ENCODE data around the gene TSSC4.

TSSC4 gene

DNA sequence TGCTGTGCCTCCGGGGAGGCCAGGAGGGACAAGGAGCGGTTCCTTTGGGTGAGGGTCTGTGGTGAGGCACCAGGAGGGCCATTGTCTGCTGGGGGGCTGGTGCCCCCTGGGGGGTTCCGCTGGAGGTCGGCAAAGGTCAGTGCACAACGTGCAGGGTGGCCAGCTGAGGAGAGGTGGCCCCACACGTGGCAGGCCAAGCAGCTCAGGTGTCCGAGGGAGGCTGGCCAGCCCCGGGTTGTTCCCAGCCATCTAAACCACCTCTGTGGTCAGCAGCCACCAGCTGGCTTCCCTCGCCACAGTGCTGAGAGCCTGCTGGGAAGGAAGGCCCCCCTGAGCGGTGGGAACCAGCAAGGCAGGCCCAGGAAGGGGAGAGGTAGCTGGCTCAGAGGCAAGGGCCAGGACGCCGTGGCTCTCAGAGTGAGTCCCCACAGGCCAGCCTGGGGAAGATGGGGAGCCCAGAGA is 4.2 kb downstream of the TSSC4 start:
- TF ChIP-seq SIN3A (IDR thresholded peaks at IDR 0.05; ENCODE audit: borderline replicate concordance, insufficient read depth, low read length) (no peak), FOXP2 (optimal IDR thresholded peaks at IDR 0.05; ENCODE audit: borderline replicate concordance, extremely low read depth, extremely low read length, insufficient read depth) (no peak), POLR2AphosphoS5 (IDR thresholded peaks at IDR 0.05; ENCODE audit: low read depth, low read length) (no peak), TAF1 (IDR thresholded peaks at IDR 0.05; ENCODE audit: borderline replicate concordance, insufficient read depth, low read length) (no peak)
- TF ChIP-seq, protein P1, sequence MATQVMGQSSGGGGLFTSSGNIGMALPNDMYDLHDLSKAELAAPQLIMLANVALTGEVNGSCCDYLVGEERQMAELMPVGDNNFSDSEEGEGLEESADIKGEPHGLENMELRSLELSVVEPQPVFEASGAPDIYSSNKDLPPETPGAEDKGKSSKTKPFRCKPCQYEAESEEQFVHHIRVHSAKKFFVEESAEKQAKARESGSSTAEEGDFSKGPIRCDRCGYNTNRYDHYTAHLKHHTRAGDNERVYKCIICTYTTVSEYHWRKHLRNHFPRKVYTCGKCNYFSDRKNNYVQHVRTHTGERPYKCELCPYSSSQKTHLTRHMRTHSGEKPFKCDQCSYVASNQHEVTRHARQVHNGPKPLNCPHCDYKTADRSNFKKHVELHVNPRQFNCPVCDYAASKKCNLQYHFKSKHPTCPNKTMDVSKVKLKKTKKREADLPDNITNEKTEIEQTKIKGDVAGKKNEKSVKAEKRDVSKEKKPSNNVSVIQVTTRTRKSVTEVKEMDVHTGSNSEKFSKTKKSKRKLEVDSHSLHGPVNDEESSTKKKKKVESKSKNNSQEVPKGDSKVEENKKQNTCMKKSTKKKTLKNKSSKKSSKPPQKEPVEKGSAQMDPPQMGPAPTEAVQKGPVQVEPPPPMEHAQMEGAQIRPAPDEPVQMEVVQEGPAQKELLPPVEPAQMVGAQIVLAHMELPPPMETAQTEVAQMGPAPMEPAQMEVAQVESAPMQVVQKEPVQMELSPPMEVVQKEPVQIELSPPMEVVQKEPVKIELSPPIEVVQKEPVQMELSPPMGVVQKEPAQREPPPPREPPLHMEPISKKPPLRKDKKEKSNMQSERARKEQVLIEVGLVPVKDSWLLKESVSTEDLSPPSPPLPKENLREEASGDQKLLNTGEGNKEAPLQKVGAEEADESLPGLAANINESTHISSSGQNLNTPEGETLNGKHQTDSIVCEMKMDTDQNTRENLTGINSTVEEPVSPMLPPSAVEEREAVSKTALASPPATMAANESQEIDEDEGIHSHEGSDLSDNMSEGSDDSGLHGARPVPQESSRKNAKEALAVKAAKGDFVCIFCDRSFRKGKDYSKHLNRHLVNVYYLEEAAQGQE (IDR thresholded peaks at IDR 0.05; ENCODE audit: insufficient read depth in 1 of 2, low read depth in 2 of 2, low read length in 2 of 2), result no peak

DNA sequence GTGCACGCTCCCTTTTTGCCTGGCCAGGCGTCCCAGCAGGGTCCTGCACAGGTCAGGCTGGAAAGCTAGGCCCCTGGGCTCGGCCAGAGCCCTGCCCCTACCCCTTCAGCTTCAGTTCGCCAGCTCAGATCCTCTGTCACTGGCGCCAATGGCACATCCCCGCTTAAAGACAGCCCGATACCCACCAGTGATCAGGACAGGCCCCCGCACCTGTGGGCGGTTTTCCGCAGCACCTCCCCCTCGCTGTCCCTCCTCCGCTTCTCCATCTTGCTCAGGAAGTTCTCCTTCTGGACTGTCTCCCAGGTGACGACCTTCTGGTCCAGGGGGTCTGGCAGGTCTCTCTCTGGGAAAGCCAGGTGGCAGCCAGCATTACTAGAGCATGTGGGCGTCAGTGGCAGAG is 5.9 kb downstream of the TSSC4 start:
- TF ChIP-seq FOXP2 (optimal IDR thresholded peaks at IDR 0.05; ENCODE audit: borderline replicate concordance, extremely low read depth, extremely low read length, insufficient read depth) (no peak), POLR2AphosphoS5 (IDR thresholded peaks at IDR 0.05; ENCODE audit: low read depth, low read length) (no peak), TAF1 (IDR thresholded peaks at IDR 0.05; ENCODE audit: borderline replicate concordance, insufficient read depth, low read length) (no peak), SIN3A (IDR thresholded peaks at IDR 0.05; ENCODE audit: borderline replicate concordance, insufficient read depth, low read length) (no peak)
- TF ChIP-seq, protein P1 (IDR thresholded peaks at IDR 0.05; ENCODE audit: insufficient read depth in 1 of 2, low read depth in 2 of 2, low read length in 2 of 2), result no peak

DNA sequence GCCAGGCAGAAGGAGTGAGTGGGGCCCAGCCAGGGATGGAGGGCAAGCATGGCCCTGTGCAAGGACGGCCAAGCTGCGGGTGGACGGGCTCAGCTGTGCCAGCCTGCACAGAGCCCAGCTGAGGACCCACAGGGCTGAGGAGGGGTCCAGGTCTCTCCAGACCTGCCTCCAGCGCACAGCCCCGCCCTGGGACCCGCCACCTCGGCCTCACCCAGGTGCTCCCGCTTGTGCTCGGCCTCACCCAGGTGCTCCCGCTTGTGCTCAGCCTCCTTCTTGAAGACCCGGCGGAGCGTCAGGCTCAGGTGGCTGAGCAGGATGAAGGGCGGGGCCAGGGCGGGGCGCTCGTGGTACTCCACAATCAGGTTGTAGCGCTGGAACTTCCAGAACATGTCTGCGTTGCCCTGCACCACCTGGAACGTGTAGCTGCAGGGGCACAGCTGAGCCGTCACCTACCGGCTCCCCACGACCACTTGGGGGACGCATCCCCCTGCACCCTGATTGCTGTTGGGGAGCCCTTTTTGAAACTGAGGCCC is 6.4 kb downstream of the TSSC4 start:
- TF ChIP-seq SIN3A (IDR thresholded peaks at IDR 0.05; ENCODE audit: borderline replicate concordance, insufficient read depth, low read length) (no peak), POLR2AphosphoS5 (IDR thresholded peaks at IDR 0.05; ENCODE audit: low read depth, low read length) (no peak), TAF1 (IDR thresholded peaks at IDR 0.05; ENCODE audit: borderline replicate concordance, insufficient read depth, low read length) (no peak), FOXP2 (optimal IDR thresholded peaks at IDR 0.05; ENCODE audit: borderline replicate concordance, extremely low read depth, extremely low read length, insufficient read depth) (no peak)
- TF ChIP-seq, protein P1 (IDR thresholded peaks at IDR 0.05; ENCODE audit: insufficient read depth in 1 of 2, low read depth in 2 of 2, low read length in 2 of 2), result no peak

DNA sequence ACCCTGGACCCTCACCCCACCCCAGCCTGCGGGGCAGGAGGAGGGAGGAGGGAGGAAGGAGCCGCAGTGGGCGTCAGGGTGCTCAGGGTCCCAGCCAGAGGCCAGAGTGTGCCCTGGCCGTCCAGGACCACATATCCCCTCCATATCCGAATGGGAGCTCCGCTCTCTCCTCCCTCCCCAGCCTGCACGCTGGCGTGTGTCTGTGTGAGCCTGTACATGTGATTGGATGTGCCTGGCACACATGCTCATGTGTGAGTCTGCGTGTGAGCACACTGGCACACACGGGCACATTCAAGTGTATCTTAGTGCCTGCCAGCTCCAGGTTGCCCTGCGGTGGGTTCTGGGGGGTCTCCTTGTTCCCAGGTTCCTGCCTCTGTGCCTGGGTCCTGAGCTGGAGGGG is 8.1 kb downstream of the TSSC4 start:
- TF ChIP-seq TAF1 (IDR thresholded peaks at IDR 0.05; ENCODE audit: borderline replicate concordance, insufficient read depth, low read length), result no peak
- no peak for TF ChIP-seq SIN3A (IDR thresholded peaks at IDR 0.05; ENCODE audit: borderline replicate concordance, insufficient read depth, low read length)
- no peak for TF ChIP-seq POLR2AphosphoS5 (IDR thresholded peaks at IDR 0.05; ENCODE audit: low read depth, low read length)
- TF ChIP-seq, protein P1 (IDR thresholded peaks at IDR 0.05; ENCODE audit: insufficient read depth in 1 of 2, low read depth in 2 of 2, low read length in 2 of 2), result no peak
- no peak for TF ChIP-seq FOXP2 (optimal IDR thresholded peaks at IDR 0.05; ENCODE audit: borderline replicate concordance, extremely low read depth, extremely low read length, insufficient read depth)
